SW 1271 (cell line): Measurements from ENCODE around the gene AFDN.
"Not testable (repeated sequence)": the region's sequence is repeated elsewhere in the genome, so short reads cannot be mapped to it uniquely, and the experiment has no call there.

Source experiments
- DNase-seq, 2 experiments: peaks; one replicate each; lab custom pipeline; 2025; lab: John Stamatoyannopoulos, UW

AFDN gene

DNA sequence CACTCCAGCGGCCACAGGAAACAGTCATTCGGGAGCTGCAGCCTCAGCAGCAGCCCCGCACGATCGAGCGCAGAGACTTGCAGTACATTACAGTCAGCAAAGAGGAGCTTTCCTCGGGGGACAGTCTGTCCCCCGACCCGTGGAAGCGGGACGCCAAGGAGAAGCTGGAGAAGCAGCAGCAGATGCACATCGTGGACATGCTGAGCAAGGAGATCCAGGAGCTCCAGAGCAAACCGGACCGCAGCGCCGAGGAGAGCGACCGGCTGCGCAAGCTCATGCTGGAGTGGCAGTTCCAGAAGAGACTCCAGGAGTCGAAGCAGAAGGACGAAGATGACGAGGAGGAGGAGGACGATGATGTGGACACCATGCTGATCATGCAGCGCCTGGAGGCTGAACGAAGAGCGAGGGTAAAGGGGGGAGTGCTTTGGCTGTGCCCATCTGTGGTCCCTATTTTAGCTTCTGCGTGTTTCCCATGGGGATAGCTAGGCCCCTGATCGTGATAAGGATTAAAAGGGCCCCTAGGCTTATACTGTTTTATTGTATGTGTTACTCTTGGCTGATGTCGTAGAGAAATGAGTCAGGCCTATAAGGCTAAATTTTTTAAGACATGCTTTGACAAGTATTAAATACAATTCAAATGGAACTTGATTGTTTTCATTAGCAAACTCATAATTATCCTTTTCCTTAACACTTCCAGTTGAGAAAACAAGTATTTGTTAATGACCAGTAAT, 125.2 kb downstream of the AFDN start:
- no peak for DNase-seq

DNA sequence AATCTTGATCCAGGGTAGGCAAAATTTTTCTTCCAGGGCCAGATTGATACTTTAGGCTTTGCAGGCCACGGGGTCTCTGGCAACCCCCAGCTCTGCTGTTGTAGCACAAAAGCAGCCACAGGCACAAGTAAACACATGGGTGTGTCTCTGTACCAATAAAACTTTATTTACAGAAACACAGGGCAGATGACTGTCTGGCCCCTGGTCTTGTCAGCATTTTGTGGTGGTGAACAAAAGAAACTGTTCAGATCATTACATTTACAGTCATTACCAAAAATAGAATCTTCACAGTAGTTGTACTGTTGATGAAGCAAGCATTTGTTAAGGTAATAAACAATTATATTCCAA, 125.8 kb downstream of the AFDN start:
- no peak for DNase-seq

DNA sequence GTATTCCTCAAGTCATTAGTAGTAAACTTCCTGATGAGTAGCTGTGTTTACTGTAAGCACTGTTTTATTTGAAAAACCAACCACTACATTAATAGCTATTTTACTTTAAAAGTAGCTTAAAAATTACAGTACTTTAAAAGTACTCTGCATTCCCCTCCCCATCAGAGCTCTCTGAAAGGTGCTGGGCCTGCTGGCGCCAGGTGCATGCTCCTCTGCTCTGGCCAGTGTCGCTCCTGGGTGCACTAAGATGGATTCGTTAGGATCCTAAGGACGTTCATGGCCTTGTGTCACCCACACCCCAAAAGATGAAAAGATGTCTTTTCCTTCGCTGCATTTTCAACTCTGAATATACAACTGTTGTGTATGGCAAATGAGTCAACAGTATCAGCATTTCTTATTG, 126.8 kb downstream of the AFDN start:
- DNase-seq = no peak

DNA sequence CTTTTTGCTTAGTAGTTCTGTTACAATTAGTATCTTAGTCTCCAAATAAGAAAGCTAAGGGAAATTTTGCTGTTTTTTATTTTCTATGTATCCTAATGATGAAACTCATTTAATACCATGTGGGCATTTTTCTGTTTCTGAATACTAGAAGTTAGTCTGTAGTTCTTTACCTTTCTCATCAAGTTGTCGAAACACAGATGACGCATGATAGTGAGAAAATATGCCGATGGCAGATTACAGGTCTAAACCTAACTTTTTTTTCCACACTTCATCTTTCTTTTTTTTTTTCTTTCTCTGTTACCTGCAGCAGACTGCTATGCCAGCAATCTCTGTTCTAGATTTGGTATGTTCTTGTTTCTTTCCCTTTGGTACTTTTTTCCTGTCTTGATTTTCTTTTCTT, 127.4 kb downstream of the AFDN start:
- no peak for DNase-seq

DNA sequence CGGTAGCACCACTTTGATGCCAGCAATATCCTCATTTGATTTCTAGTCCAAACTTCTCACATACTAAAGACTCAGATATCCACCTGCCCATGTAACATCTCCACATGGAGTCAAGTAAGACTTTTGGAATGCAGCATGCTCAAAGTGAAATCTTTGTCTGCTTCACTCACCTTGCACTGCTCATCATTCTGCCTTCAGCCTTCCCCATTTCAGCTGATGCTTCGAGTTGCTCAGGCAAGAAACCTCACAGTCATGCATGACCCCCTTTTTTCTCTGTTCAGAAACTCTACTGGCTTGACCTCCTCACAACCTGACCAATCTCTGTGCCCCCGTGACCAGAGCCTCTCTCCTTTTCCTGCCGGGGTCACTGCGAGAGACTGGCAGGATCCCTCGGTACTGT, 129.8 kb downstream of the AFDN start:
- no peak for DNase-seq

DNA sequence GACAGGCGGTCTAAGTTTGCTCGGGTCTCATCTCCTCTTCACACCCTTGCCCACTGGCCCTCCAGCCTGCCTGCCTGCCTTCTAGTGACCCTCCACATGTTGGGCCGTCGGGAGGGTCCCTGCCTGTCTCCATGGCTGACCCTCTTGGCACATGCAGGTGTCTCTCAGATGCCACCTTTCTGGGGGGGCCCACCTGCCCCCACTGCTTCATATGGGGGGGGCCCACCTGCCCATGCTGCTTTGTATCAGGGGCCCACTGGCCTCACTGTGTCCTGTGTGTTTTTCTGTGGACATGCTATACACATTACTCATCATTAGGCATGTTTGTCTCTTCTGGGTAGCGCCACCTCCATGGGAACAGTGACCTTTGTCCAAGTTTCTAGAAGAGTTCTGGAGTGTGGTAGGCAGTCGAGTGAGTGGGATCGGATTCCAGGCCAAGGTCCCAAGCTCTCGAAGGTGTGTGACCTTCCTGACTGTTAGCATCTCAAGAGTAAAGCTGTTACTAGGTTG, 130.3 kb downstream of the AFDN start:
- no peak for DNase-seq

DNA sequence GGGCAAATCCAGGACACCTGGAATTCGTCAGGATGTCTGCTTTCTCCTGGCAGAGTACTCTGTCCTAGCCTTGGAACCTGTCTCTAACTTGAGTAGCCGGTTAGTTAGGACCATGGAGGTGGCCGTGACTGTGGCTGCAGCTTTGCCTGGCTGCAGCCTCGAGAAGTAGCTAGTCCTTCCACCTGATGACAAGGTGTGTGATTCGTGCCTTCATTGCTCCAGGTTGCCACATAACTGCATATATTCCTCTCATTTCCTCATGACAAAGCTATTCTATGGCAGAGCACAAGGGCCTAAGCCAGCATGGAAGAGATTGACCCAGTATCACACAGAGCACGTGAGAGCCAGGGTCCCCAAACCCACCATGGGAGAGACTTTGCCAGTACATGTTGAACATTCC, 130.9 kb downstream of the AFDN start:
- DNase-seq = no peak

DNA sequence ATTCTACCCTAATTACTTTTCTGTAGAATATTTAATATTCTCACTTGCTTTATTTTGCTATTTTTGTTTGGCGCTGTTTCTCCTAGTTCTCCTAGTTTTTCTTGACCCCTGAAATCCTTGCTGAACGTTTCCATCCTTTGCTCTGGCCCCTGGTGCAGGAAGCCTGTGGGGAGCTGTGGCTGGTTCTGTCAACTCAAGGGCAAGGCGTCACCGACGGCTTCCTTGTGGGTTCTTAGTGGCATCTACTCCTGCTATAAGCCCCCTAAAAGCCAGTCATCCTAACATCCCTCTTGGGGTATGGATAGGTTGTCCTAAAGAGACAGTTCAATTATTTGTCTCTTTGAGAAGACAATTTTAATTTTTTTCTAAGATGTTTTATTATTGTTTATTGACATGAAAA, 133.9 kb downstream of the AFDN start:
- no peak for DNase-seq

DNA sequence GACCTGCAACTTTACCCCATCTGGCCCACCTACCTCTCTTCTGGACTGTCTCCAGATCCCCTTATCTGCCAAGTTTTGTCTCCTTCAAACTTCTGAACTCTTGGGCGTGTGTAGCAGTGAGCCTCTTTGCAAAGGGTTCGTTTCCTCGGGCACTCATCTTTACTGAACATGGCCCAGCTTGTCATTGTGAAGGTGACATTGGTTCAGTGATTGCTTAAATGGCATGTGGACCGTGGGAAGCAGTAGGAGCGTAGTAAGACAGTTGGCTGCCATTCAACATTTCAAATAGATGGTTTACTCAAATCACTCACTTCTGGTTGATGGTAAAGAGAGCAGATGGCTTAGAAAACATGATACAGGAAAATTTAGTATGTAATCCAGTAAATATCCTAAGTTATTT, 136.0 kb downstream of the AFDN start:
- no peak for DNase-seq

DNA sequence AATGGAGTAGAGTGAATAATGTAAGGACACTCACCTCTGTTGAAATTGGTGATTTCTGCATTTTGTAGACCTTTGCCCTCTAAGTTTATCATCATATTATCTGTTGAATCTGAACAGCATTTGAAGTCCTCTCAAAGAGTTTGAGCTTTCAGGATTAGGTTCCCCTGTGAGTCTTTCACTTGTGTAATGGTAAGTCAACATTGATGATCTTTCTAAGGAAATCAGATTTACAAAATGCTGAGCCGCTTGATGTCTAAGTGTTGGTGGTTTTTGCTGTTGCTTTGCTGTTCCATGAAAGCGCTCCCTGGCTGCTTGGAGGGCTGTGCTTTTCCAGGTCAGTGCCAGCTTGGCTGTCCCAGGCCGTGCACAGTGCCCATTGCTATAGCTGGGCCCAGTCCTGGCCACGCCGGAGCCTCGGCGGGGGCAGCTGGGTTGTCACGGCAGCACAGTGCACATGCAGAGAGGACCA, 136.9 kb downstream of the AFDN start:
- DNase-seq = no peak

DNA sequence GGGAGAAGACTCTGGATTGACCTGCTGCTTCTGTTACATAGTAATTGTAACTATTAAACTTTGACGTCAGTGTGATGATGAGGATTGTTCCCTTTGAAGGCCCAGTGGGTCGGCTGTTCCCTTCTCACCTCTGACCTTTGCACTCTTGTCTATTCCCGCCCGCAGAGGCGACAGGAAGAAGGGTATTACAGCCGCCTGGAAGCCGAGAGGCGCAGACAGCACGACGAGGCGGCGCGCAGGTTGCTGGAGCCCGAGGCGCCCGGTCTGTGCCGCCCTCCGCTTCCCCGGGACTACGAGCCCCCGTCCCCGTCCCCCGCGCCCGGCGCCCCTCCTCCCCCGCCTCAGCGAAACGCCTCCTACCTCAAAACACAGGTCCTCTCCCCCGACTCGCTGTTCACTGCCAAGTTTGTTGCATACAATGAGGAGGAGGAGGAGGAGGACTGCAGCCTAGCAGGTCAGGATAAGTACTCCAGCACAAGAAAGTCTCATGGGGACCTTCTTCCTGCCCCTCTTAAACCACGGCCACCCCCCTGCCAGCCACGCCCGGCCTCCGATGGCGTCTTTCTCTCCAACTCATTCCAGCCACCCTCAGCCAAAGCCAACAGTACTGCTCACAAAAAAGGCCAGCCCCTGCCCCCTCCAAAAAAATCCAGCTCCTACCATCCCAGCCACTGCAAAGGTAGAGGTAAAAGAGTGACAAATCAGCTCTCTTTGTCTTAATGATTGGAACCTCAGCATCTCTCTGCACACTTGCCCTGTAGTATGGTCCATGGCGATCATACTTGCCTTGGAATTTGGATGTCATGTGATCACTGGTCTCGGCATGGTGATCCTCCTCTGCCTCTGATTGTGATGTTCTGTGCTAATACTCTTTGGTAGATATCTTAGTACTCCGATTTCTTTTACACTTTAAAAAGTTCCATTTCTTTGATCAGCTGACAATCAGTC, 139.2 kb downstream of the AFDN start:
- no peak for DNase-seq

DNA sequence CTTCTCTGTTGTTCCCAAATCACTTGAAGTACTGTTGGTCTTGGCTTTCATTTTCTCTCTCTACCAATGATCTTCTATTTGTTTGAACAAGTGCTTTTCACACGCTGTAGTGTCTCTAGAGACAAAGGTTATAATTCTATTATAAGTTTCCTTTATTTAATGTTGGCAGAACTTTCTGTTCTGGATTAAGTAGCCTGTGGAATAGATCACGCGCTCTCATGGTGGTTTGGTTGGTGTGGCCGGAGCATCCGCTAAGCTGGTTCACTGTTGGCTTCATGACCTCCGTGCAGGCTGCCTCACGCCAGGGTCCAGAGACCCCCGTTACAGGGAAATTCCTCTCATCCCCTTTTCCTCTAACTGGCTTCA, 139.8 kb downstream of the AFDN start:
- no peak for DNase-seq

DNA sequence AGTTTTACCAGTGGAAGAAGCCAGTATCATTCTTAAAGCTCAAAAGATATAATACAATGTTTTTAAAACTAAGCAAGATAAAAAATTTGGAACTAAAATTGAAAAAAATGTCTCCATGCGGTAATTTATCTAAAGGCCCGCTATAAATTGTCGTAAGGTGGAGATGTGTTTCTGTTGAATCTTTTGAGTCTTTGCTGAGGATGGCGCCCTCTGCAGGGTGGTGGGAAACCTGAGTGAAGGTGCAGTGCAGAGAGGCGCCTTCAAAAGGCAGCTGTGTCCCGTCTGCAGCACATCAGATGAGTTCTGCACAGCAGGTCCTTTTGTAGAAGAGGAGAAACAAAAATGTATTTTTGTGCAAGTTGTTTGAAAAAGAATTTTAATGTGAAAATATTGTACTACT, 141.4 kb downstream of the AFDN start:
- peak in 1 of 2 experiments; percentile 16 for DNase-seq

DNA sequence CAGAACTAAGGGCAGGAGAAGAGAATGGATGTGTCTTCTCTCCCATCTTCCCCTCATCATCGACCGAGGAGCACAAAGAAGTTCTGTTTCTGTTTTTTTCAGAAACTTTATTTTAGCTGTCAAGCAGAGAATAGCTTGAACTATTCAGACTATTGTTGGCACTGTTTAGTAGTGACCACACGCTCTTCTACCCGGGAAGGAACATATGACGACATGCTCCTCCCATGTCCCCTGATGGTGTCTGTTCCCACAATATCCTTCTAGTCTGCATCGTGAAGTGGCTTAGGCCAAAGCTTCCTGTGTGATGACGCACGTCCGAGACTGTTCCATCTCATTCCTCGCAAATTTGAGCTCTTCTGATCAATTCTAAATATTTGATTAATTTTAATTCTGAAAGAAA, 143.5 kb downstream of the AFDN start:
- no peak for DNase-seq

DNA sequence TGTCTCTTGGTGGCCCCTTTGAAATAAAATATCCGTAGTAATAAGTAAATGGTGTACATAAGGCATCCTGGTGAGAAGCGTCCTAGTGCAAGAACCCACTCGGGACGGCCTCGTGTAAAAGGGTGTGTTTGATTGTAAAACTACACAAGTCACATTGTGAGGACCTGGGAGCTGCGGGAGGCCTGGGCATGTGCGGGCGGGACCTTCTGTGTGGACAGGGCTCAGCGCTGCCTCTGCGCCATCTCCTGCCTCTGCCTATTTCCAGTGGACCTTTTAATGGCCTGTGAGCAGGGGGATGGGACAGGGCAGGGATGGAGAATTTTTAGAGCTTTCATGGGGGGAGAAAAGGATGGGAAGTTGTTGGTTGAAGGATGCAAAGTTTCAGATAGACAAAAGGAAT, 145.5 kb downstream of the AFDN start:
- DNase-seq = no peak

DNA sequence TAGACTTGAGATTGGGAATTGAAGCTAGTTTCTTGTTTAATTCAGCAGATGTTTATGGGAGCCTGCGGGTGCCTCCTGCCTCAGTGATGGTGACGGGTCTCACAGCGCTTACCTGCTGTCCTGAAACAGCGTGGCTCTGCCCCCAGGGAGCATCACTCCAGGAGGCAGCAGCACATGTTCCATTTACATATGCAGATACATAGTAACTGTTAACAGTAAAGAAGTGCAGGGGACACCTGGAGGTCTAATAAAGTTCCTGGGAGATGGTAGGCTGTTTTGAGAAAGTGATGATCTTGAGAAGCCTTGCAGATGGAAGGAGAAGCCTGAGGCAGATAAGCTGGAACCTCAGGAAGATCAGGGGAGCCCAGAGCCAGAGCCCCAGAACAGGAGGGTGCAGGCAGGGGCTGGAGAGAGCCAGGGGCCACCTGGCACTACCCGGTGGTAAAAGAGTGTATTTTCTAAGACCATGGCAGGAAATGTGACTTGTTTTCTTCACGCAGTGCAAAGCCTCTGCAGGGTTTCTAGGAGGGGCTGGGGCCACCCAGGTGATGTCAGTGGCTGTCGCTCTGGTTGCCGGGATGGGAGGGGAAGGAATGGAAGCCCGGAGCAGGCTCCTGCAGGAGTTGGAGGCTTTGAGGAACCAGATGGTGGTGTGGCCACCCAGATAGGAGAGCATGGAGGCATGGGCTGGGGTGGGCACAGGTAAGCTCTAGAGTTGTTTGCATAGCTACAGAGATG, 146.6 kb downstream of the AFDN start:
- no peak for DNase-seq

DNA sequence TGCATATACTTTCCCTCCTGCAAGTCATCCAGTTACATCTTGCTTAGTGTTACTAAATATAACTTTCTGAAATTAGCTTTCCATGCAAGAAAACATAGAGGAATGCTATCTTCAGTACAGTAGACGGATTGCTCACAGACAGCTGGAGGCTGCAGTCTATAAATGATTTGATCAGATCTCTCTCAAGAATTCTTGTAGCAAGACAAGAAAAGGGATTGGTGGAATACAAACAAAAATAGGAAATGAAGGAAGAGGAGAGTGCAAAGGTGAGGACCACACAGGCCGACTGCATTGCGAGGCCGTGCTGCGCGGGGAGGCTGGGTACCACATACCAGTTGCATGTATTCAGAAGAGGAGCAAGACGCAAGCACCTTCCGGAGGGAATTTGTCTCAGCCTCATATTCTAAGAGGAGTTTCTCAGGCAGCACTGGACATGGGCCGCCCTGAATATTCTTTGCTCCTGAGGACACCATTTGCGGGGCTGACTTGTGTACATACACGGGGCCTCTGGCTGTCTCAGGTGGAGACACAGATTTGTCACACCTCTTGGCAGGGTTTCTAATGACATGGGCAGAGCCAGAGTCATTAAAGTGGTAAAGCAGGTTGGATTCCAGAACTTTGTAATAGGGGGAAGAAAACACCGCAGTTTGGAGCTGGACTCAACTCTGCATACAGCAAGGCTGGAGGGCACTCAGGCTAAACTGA, 148.1 kb downstream of the AFDN start:
- no peak for DNase-seq

DNA sequence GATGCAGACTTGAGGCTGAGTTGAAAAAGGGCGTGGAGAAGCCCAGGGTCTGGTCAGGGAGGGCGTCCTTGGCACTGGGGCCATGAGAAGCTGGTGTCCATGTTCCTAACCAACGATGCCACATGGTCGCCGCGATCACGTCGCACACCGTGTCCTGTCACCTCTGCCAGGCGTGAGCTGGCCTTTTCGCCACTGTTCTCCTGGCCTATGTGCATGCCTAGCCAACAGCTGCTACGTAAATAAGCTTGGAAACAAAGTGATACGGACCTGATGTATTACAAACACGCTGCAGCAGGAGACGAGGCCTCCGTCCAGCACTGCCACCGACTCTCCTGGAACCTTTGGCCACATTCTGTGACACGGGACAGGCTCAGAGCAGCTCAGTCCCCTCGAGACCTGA, 148.7 kb downstream of the AFDN start:
- DNase-seq = no peak

DNA sequence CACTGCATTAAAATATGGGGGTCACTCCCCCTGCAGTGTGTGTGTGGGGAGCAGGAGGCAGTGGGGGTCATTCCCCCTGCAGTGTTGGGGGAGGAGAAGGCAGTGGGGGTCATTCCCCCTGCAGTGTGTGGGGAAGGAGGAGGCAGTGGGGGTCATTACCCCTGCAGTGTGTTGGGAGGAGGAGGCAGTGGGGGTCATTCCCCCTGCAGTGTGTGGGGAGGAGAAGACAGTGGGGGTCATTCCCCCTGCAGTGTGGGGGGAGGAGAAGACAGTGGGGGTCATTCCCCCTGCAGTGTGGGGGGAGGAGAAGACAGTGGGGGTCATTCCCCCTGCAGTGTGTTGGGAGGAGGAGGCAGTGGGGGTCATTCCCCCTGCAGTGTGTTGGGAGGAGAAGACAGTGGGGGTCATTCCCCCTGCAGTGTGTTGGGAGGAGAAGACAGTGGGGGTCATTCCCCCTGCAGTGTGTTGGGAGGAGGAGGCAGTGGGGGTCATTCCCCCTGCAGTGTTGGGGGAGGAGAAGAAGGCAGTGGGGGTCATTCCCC, 149.5 kb downstream of the AFDN start:
- not testable (repeated sequence) for DNase-seq

DNA sequence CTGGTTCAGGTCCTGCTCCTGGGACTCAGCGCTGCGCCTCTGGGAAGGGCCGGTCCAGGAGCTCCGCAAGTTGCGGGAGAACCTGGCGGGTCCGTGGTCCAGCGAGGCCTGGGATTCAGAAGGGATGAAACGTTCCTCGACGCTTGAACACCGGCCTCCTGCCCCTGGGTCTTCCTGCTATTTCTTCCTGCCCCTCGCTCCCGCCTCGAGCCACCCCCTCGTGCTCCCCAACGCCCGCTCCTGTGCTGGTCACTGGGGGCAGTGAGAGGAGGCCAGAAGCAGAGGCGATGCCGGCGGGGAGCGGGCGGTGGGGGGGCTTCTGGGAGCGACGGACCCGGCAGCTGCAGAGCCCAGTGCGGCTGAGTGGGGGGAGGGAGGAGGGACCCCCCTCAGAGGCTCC, 150.0 kb downstream of the AFDN start:
- no peak for DNase-seq

DNA sequence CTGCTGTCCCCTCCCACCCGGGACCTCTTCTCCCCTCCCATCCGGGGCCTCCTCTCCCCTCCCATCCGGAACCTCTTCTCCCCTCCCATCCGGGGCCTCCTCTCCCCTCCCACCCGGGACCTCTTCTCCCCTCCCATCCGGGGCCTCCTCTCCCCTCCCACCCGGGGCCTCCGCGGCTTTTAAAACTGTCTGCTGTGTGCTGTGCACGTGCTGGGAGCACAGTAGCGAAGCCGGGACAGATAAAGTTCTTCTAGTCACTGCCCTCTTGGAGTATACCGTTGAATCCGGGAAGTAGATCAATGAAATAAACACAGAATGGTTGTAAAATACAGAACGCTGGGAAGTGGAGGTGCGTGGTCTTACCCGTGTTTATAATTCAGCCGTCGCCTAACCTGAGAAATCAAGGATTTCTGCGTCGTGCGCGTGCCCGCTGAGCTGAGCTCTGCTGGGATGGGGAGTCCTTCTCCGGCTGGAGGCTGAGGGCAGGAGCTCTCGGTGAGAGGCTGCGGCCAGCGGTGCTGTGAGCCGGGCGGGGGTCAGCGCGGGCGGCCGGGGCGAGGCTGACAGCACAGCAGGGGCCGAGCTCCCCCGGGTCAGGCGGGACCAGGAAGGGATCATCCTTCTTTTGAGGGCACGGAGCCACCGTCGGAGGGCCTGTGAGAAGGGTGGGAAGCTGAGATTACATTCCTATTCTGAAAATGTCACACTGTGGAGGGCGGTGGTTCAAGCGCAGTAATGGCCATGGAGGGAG, 151.2 kb downstream of the AFDN start:
- DNase-seq = no peak
